Heart left ventricle (tissue), 16 donors: ENCODE results near the gene MXD3. TPM values are rescaled to one million over a fixed set of nuclear protein-coding genes. Genes with fewer than 3 reads are reported as not detected.

Experiments used
- ATAC-seq, 4 donors: fragments of 200-7000 bp; cut with Tn5 transposase; one replicate each; pipeline ENCODE4 v1.9.1; 2020 to 2022; ENCODE audit warnings: moderate library complexity in 4 of 4, mild to moderate bottlenecking in 3 of 4, moderate number of reproducible peaks in 1 of 4
- DNase-seq, 5 donors: peaks; one replicate each; pipeline ENCODE4 v3.0.0-alpha.2; 2020
- H3K27ac ChIP-seq, 12 donors: fragments of 200-600 bp; sonication (generic) in 4 of 12; one replicate each; pipeline versions ENCODE4 v1.5.0 to v1.8.0; 2016 to 2022; ENCODE audit warnings: mild to moderate bottlenecking in 2 of 12
- H3K27me3 ChIP-seq, 9 donors: fragments of 200-600 bp; sonication (generic) in 2 of 9; one replicate each; pipeline versions ENCODE4 v1.5.1 to v1.8.0; 2016 to 2022; ENCODE audit warnings: mild to moderate bottlenecking in 3 of 9
- H3K36me3 ChIP-seq, 9 donors: fragments of 200-600 bp; sonication (generic) in 2 of 9; one replicate each; pipeline versions ENCODE4 v1.5.0 to v1.8.0; 2018 to 2022; ENCODE audit warnings: mild to moderate bottlenecking in 2 of 9
- H3K4me1 ChIP-seq, 12 donors: fragments of 200-600 bp; sonication (generic) in 4 of 12; one replicate each; pipeline versions ENCODE4 v1.5.0 to v1.8.0; 2016 to 2022; ENCODE audit warnings: mild to moderate bottlenecking in 3 of 12
- H3K4me3 ChIP-seq, 12 donors: fragments of 200-600 bp; sonication (generic) in 4 of 12; one replicate each; pipeline versions ENCODE4 v1.5.0 to v1.8.0; 2017 to 2022; ENCODE audit warnings: mild to moderate bottlenecking in 9 of 12, moderate library complexity in 4 of 12
- H3K9me3 ChIP-seq, 12 donors: fragments of 200-600 bp; sonication (generic) in 4 of 12; one replicate each; pipeline versions ENCODE4 v1.5.0 to v1.8.0; 2016 to 2022; ENCODE audit warnings: mild to moderate bottlenecking in 1 of 12
- CTCF ChIP-seq, 12 donors: fragments of 200-600 bp; sonication (generic) in 4 of 12; IDR thresholded peaks; one replicate each; pipeline versions ENCODE4 v1.5.0 to v1.8.0; 2018 to 2022; ENCODE audit warnings: antibody characterized with exemption in 12 of 12, mild to moderate bottlenecking in 5 of 12
- POLR2A ChIP-seq, 2 donors: fragments of 450-650 bp; IDR thresholded peaks; one replicate each; pipeline ENCODE4 v1.6.1; 2017; ENCODE audit warnings: antibody characterized with exemption in 2 of 2, mild to moderate bottlenecking in 2 of 2, moderate library complexity in 2 of 2
- WGBS, 4 donors: extraction: QIAGEN DNeasy Blood & Tissue Kit in 2 of 4; methylation state at CpG; one replicate each; pipeline versions ENCODE4 v1.1.5 to v1.1.7; 2013 to 2018; 5-methylcytosine and 5-hydroxymethylcytosine counted together
- intact Hi-C, 10 donors: fragments of 100-400 bp; cut with DNase I; formaldehyde crosslinking; loops; one replicate each; pipeline versions ENCODE4 v1.11.1 to v1.14.2; 2022
- polyA plus RNA-seq, 2 donors: library from polyadenylated mRNA; stranded (reverse); fragments of 200-250 nt; gene quantifications; one replicate each; pipeline ENCODE4 v1.2.3, GENCODE V29; 2013
- total RNA-seq, 9 donors: library from RNA; depleted of rRNA in 2 of 9; stranded (reverse); fragments of >200 nt in 2 of 9; fragmentation: NEBNext Ultra II Directional in 3 of 9; extraction: Animal tissue kit (Norgen Biotek cat#: 25700) in 3 of 9; gene quantifications; one replicate each; pipeline versions ENCODE4 v1.1.0 to v1.2.4, GENCODE V29; 2016 to 2023
- donor health status: ischemic (EF 13 %, LVEDD 7.1; RV severe dilation, severe dysfunction).
- donor health status: healthy with polysubstance abuse.
- donor health status: DM: no; HTN: yes; CAD: no.
- donor health status: DM: no; HTN: no; CAD: no.
- donor health status: ischemic (EF 25% LVEDD 6.9; RV normal size, moderate dysfunction).
- donor health status: ischemic (EF 25% LVEDD 5.7; RV mildly dilated, moderate dysfunction).
- donor health status: healthy.
- donor health status: DM: yes; HTN: yes; CAD: no.
- donor health status: ischemic (EF 35%, LVEDD 5.7; RV mildly dilated, moderate dysfunction).
- donor health status: nonischemic (EF 11% LVEDD 7.7; RV severe dilation, severe dysfunction).
- donor health status: DM: yes; HTN: yes; CAD: no.
- donor health status: PGD.
- donor health status: ischemic (EF 29% LVEDD 5.4; RV normal size, mild dysfunction).
- donor health status: nonischemic (EF 23%, LVEDD 6.1; RV moderate dilation, normal function).

The MXD3 gene
- total and polyA plus RNA-seq, 11 donors, result 0.52 to 9.1 (median 2.5) TPM

- H3K36me3 ChIP-seq, result peaks cover 0 to 49% (median 29%) of the 10 kb centered on the region in 9 donors
- intact Hi-C loops, result loop anchor here in 6 of 10 donors (5.0 to 10.0 kb wide), 4 partner anchors 171 to 191 kb away; partner anchors contain the start of gene NSD1 (in 1 of the 6)
- H3K27ac ChIP-seq, result peak within 1 kb of the TSS; percentile 73 to 96 (median 88)
- no peaks in the 10 kb centered on the region for H3K27me3 ChIP-seq
- DNase-seq (peak; percentile 87 to 94 (median 91)), ATAC-seq (peak; percentile 49 to 84 (median 76))
- TF ChIP-seq POLR2A (IDR thresholded peaks at IDR 0.05) (peak in 1 of 2 donors; percentile 82), CTCF (IDR thresholded peaks at IDR 0.05) (peak in 10 of 12 donors; percentile 12 to 64 (median 38))
- H3K9me3 ChIP-seq, result no peaks in the 10 kb centered on the region
- peaks cover 0 to 87% (median 46%) of the 10 kb centered on the region in 12 donors for H3K4me1 ChIP-seq
- 0 to 2% (median 0%) methylated on average over 29 to 100 of the region's 100 CpGs for WGBS, 4 donors
- peak within 1 kb of the TSS; percentile 76 to 100 (median 94) for H3K4me3 ChIP-seq
These were observed 8.4 kb downstream of the MXD3 start, which contains the start of the genes PRELID1 and RAB24 for GRCh38 chr5:177303121-177303924. TSS of gene PRELID1 (plus strand) at chr5:177303799. CDS start at chr5:177303986, 187 bp downstream. TSS of gene RAB24 (minus strand) at chr5:177303719. CDS start at chr5:177303288, 431 bp downstream.

GRCh38 chr5:177302354-177303110, 9.2 kb downstream of the MXD3 start:
- H3K9me3 ChIP-seq, result no peaks in the 10 kb centered on the region
- intact Hi-C loops, result loop anchor here in 6 of 10 donors (5.0 to 10.0 kb wide), 4 partner anchors 170 to 190 kb away; partner anchors contain the start of gene NSD1 (in 1 of the 6)
- no peaks in the 10 kb centered on the region for H3K27me3 ChIP-seq
- peaks cover 0 to 53% (median 29%) of the 10 kb centered on the region in 9 donors for H3K36me3 ChIP-seq
- WGBS, 4 donors, result 30 to 39% (median 32%) methylated on average over 23 to 24 of the region's 24 CpGs
- H3K4me1 ChIP-seq, result peaks cover 0 to 79% (median 46%) of the 10 kb centered on the region in 12 donors
- H3K4me3 ChIP-seq, result peak overlapping the region; percentile 76 to 100 (median 94)
- peak overlapping the region in 11 of 12 donors; percentile 73 to 96 (median 89) for H3K27ac ChIP-seq
- TF ChIP-seq CTCF (IDR thresholded peaks at IDR 0.05), result no peak
- TF ChIP-seq POLR2A (IDR thresholded peaks at IDR 0.05), result no peak
- ATAC-seq, result peak in 1 of 4 donors; percentile 0
- DNase-seq, result no peak

GRCh38 chr5:177301503-177302165, 10.1 kb downstream of the MXD3 start:
- Histone ChIP-seq H3K36me3 (peaks cover 0 to 47% (median 20%) of the 10 kb centered on the region in 9 donors), H3K27me3 (no peaks in the 10 kb centered on the region), H3K4me3 (peak overlapping the region in 3 of 12 donors; percentile 90 to 99 (median 99)), H3K27ac (peak overlapping the region in 7 of 12 donors; percentile 60 to 93 (median 76)), H3K9me3 (no peaks in the 10 kb centered on the region), H3K4me1 (peaks cover 0 to 76% (median 50%) of the 10 kb centered on the region in 12 donors)
- 56 to 64% (median 62%) methylated on average over 7 of the region's 7 CpGs for WGBS, 4 donors
- TF ChIP-seq CTCF (IDR thresholded peaks at IDR 0.05) (no peak), POLR2A (IDR thresholded peaks at IDR 0.05) (no peak)
- ATAC-seq, result no peak
- intact Hi-C loops, result loop anchor here in 6 of 10 donors (5.0 to 10.0 kb wide), 4 partner anchors 169 to 189 kb away; partner anchors contain the start of gene NSD1 (in 1 of the 6)
- peak in 1 of 5 donors; percentile 38 for DNase-seq
